Smooth muscle cell (in vitro differentiated cells): Measurements from ENCODE around the gene KIF1C. TPM values are rescaled to one million over a fixed set of nuclear protein-coding genes. Genes with fewer than 3 reads are reported as not detected.

Source experiments
- DNase-seq: peaks from one replicate; lab custom pipeline; 2025; ENCODE audit not compliant: unreplicated experiment; lab: John Stamatoyannopoulos, UW
- H2AFZ ChIP-seq: fragments of 200-600 bp; sonication (generic); 2 replicates; pipeline ENCODE4 v1.6.0; 2016; ENCODE audit warnings: antibody characterized with exemption, low read depth, mild to moderate bottlenecking
- H3F3A ChIP-seq: fragments of 200-600 bp; sonication (generic); 2 replicates; pipeline ENCODE4 v1.6.0; 2017; ENCODE audit warnings: antibody characterized with exemption, low read depth
- H3K27ac ChIP-seq: fragments of 200-600 bp; sonication (generic); 2 replicates; pipeline ENCODE4 v1.5.1; 2016; ENCODE audit warnings: low read depth, mild to moderate bottlenecking
- H3K27me3 ChIP-seq: fragments of 200-600 bp; sonication (generic); 2 replicates; pipeline ENCODE4 v1.6.1; 2016; ENCODE audit warnings: low read depth, mild to moderate bottlenecking
- H3K36me3 ChIP-seq: fragments of 200-600 bp; sonication (generic); 2 replicates; pipeline ENCODE4 v1.5.1; 2016; ENCODE audit warnings: low read depth
- H3K4me1 ChIP-seq: fragments of 200-600 bp; sonication (generic); 2 replicates; pipeline ENCODE4 v1.5.1; 2016; ENCODE audit warnings: low read depth
- H3K4me2 ChIP-seq: fragments of 200-600 bp; sonication (generic); 2 replicates; pipeline ENCODE4 v1.6.0; 2016; ENCODE audit warnings: mild to moderate bottlenecking
- H3K4me3 ChIP-seq: fragments of 200-600 bp; sonication (generic); 2 replicates; pipeline ENCODE4 v1.5.1; 2016; ENCODE audit warnings: mild to moderate bottlenecking
- H3K79me2 ChIP-seq: fragments of 200-600 bp; sonication (generic); 2 replicates; pipeline ENCODE4 v1.6.0; 2016; ENCODE audit warnings: low read depth, mild to moderate bottlenecking
- H3K9ac ChIP-seq: fragments of 200-600 bp; sonication (generic); 2 replicates; pipeline ENCODE4 v1.6.0; 2016; ENCODE audit warnings: low read depth
- H3K9me3 ChIP-seq: fragments of 200-600 bp; sonication (generic); replicated peaks from 2 replicates; pipeline ENCODE4 v1.5.1; 2016; ENCODE audit warnings: low read depth
- H4K20me1 ChIP-seq: fragments of 200-600 bp; sonication (generic); 2 replicates; pipeline ENCODE4 v1.6.0; 2016; ENCODE audit warnings: low read depth
- whole genome bisulfite sequencing: methylation state at CpG from one replicate; pipeline ENCODE4 v1.1.7; 2016; ENCODE audit warnings: low lambda C conversion rate; 5-methylcytosine and 5-hydroxymethylcytosine counted together
- polyA plus RNA-seq: library from polyadenylated mRNA; unstranded; fragments of >200 nt; fragmentation: Nextera tagmentation; extraction: Ambion mirVana; gene quantifications from 2 replicates; pipeline ENCODE4 v1.2.1, GENCODE V29; 2016
- total RNA-seq: library from RNA; depleted of rRNA; stranded (reverse); fragments of >200 nt; gene quantifications from 2 replicates; pipeline ENCODE4 v1.2.3, GENCODE V29; 2014
- TF ChIP-seq, protein P1 (sequence below): fragments of 200-600 bp; sonication (generic); IDR thresholded peaks from 2 replicates; pipeline ENCODE4 v1.5.1; 2017; ENCODE audit warnings: borderline replicate concordance, mild to moderate bottlenecking, antibody characterized with exemption; ENCODE audit not compliant: insufficient read depth, poor library complexity, severe bottlenecking

Gene KIF1C
- total and polyA plus RNA-seq, 2 experiments from 2014 or later, result 20.9 to 36.2 TPM

DNA sequence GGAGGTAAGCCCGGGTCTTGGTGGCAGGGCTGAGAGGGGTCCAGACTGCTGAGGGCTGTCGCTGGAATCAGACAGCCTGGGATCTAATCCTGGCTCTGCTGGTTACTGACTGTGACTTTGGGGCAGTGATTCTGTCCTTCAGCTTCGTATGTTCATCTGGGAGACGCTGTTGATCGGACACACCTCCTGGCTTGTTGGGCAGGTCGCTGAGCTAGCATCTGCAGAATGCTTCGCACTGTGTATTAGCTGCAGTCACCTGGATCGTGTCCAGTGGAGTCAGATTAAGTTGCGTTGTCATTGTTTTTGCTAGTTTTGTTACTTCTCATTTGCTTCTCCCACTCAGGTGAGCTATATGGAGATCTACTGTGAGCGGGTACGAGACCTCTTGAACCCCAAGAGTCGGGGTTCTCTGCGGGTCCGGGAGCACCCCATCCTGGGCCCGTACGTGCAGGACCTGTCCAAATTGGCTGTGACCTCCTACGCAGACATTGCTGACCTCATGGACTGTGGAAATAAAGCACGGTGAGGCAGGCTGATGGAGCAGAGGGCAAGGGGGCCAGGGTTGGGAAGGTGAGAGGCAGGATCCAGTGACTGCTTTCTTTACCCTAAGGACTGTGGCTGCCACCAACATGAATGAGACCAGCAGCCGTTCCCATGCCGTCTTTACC, 4.5 kb downstream of the KIF1C start:
- Histone ChIP-seq H3K4me3 (no peak overlapping the region), H3K36me3 (peaks cover 5% of the 10 kb centered on the region), H3K9me3 (no peaks in the 10 kb centered on the region), H3K79me2 (peaks cover 16% of the 10 kb centered on the region), H2AFZ (no peak overlapping the region), H3K27ac (no peak overlapping the region), H3F3A (no peaks in the 10 kb centered on the region), H4K20me1 (peaks cover 21% of the 10 kb centered on the region), H3K9ac (no peak overlapping the region), H3K4me2 (no peak overlapping the region), H3K4me1 (peaks cover 9% of the 10 kb centered on the region), H3K27me3 (no peaks in the 10 kb centered on the region)
- WGBS, result 96% methylated on average over 20 of the region's 20 CpGs
- TF ChIP-seq, protein P1, sequence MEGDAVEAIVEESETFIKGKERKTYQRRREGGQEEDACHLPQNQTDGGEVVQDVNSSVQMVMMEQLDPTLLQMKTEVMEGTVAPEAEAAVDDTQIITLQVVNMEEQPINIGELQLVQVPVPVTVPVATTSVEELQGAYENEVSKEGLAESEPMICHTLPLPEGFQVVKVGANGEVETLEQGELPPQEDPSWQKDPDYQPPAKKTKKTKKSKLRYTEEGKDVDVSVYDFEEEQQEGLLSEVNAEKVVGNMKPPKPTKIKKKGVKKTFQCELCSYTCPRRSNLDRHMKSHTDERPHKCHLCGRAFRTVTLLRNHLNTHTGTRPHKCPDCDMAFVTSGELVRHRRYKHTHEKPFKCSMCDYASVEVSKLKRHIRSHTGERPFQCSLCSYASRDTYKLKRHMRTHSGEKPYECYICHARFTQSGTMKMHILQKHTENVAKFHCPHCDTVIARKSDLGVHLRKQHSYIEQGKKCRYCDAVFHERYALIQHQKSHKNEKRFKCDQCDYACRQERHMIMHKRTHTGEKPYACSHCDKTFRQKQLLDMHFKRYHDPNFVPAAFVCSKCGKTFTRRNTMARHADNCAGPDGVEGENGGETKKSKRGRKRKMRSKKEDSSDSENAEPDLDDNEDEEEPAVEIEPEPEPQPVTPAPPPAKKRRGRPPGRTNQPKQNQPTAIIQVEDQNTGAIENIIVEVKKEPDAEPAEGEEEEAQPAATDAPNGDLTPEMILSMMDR, result no peak
- no peak for DNase-seq

- Histone ChIP-seq H3K9ac (no peak overlapping the region), H3K79me2 (peaks cover 12% of the 10 kb centered on the region), H3K4me1 (peaks cover 9% of the 10 kb centered on the region), H3K9me3 (no peaks in the 10 kb centered on the region), H2AFZ (no peak overlapping the region), H3K27ac (no peak overlapping the region), H3K36me3 (peaks cover 5% of the 10 kb centered on the region), H3F3A (no peaks in the 10 kb centered on the region), H3K27me3 (no peaks in the 10 kb centered on the region), H3K4me2 (no peak overlapping the region), H4K20me1 (peaks cover 21% of the 10 kb centered on the region), H3K4me3 (no peak overlapping the region)
- no peak for DNase-seq
- 99% methylated on average over 18 of the region's 18 CpGs for WGBS
- TF ChIP-seq, protein P1, result no peak
Observed at GRCh38 chr17:5003214-5003867, 5.6 kb downstream of the KIF1C start.

DNA sequence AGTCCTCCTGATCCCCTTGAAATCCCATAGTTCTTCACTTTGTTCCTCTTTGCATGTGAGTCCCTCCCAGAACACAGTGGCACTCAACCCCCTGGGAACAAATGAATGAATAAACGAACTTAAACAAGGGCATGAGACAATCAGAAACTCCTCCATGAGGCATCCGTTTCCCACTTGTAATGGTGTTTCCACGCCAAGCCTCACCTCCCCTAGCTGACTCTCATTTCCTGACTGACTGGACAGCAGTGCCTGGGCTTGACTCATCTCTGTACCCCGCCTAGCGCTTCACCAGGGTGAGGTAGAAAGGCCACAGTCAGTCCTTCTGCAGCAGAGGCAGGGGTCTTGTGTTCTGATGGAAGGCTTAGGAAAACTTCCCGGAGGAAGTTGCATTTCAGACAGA, 14.2 kb downstream of the KIF1C start:
- TF ChIP-seq, protein P1, result no peak
- no peak overlapping the region for H3K27ac ChIP-seq
- DNase-seq, result no peak
- no peak overlapping the region for H2AFZ ChIP-seq
- H3K4me3 ChIP-seq, result no peak overlapping the region
- H3K79me2 ChIP-seq, result no peaks in the 10 kb centered on the region
- H3K36me3 ChIP-seq, result no peaks in the 10 kb centered on the region
- H4K20me1 ChIP-seq, result no peaks in the 10 kb centered on the region
- H3K27me3 ChIP-seq, result no peaks in the 10 kb centered on the region
- no peaks in the 10 kb centered on the region for H3K4me1 ChIP-seq
- WGBS, result 94% methylated on average over 6 of the region's 6 CpGs
- H3K9me3 ChIP-seq, result no peaks in the 10 kb centered on the region
- no peak overlapping the region for H3K9ac ChIP-seq
- H3F3A ChIP-seq, result no peaks in the 10 kb centered on the region
- no peak overlapping the region for H3K4me2 ChIP-seq

- no peak overlapping the region for H3K4me3 ChIP-seq
- TF ChIP-seq, protein P1, result no peak
- no peaks in the 10 kb centered on the region for H3K4me1 ChIP-seq
- no peaks in the 10 kb centered on the region for H4K20me1 ChIP-seq
- no peak overlapping the region for H3K9ac ChIP-seq
- no peak for DNase-seq
- H3K27me3 ChIP-seq, result no peaks in the 10 kb centered on the region
- no peaks in the 10 kb centered on the region for H3K79me2 ChIP-seq
- no peaks in the 10 kb centered on the region for H3K9me3 ChIP-seq
- 93% methylated on average over 4 of the region's 4 CpGs for WGBS
- H3K27ac ChIP-seq, result no peak overlapping the region
- no peaks in the 10 kb centered on the region for H3F3A ChIP-seq
- H3K36me3 ChIP-seq, result no peaks in the 10 kb centered on the region
- no peak overlapping the region for H3K4me2 ChIP-seq
- no peak overlapping the region for H2AFZ ChIP-seq
Observed at GRCh38 chr17:5014357-5014756, 16.6 kb downstream of the KIF1C start.
